Activated CD8-positive, alpha-beta T cell treated with anti-CD3 and anti-CD28 coated beads for 36 hours (primary cell): ENCODE results near the gene PNPO. TPM values are rescaled to one million over a fixed set of nuclear protein-coding genes. Genes with fewer than 3 reads are reported as not detected.

ENCODE experiments used
- ATAC-seq: fragments of 200-7000 bp; cut with Tn5 transposase; one replicate; pipeline ENCODE4 v1.10.0; 2021; ENCODE audit warnings: mild to moderate bottlenecking, moderate library complexity
- CTCF ChIA-PET: fragments of 350-600 bp; sonication (Branson Sonifier 250); formaldehyde crosslinking; loops from one replicate; lab custom pipeline; 2021; ENCODE audit warnings: antibody characterized with exemption; lab: Charles Lee
- POLR2A ChIA-PET: fragments of 350-600 bp; sonication (Branson Sonifier 250); formaldehyde crosslinking; loops from one replicate; lab custom pipeline; 2021; ENCODE audit warnings: antibody characterized with exemption; lab: Charles Lee
- DNase-seq: peaks from one replicate; pipeline ENCODE4 v3.0.0-alpha.2; 2020
- H3K27ac Mint-ChIP-seq: one replicate; pipeline ENCODE4 v1.8.0; 2021; ENCODE audit warnings: mild to moderate bottlenecking, mixed read lengths
- H3K27me3 Mint-ChIP-seq: one replicate; pipeline ENCODE4 v1.8.0; 2021; ENCODE audit warnings: mixed read lengths
- H3K36me3 Mint-ChIP-seq: one replicate; pipeline ENCODE4 v1.8.0; 2021; ENCODE audit warnings: low read depth, mixed read lengths
- H3K4me1 Mint-ChIP-seq: one replicate; pipeline ENCODE4 v1.8.0; 2021; ENCODE audit warnings: low read depth, mixed read lengths
- H3K4me3 Mint-ChIP-seq: one replicate; pipeline ENCODE4 v1.8.0; 2021; ENCODE audit warnings: mild to moderate bottlenecking, moderate library complexity, mixed read lengths
- H3K9me3 Mint-ChIP-seq: one replicate; pipeline ENCODE4 v1.8.0; 2021; ENCODE audit warnings: mixed read lengths
- CTCF ChIP-seq: fragments of 200-600 bp; IDR thresholded peaks from one replicate; pipeline ENCODE4 v1.8.0; 2022; ENCODE audit warnings: antibody characterized with exemption, mild to moderate bottlenecking
- intact Hi-C: fragments of 100-400 bp; cut with micrococcal nuclease; formaldehyde crosslinking; loops from one replicate; pipeline ENCODE4 v1.10.0; 2022
- total RNA-seq, 2 experiments: library from RNA; stranded (reverse); gene quantifications; one replicate each; pipeline ENCODE4 v1.2.3, GENCODE V29; 2021

The PNPO gene
- total RNA-seq, 2 experiments from 2014 or later: 41.0 to 42.7 TPM

GRCh38 chr17:47978324-47978723, 37.0 kb downstream of the PNPO start:
- Mint-ChIP-seq H3K4me3 (no peak overlapping the region), H3K27ac (no peak overlapping the region), H3K4me1 (no peaks in the 10 kb centered on the region), H3K27me3 (no peaks in the 10 kb centered on the region), H3K36me3 (peaks cover 41% of the 10 kb centered on the region), H3K9me3 (no peaks in the 10 kb centered on the region)
- ATAC-seq: peak; percentile 84
- intact Hi-C loops: no loop called here
- TF ChIP-seq CTCF: peak; percentile 61
- ChIA-PET POLR2A (interaction anchor here (0.7 to 0.9 kb wide), 2 partner anchors 8 to 782 kb away, joined by 3 to 4 read pairs; partner anchors contain the start of gene CDK5RAP3), CTCF (interaction anchor here (0.7 to 4.7 kb wide), 19 partner anchors 8 to 151 kb away, joined by 3 to 49 read pairs (median 5); partner anchors contain the start of genes CDK5RAP3 and PRR15L)
- peak; percentile 68 for DNase-seq

GRCh38 chr17:47980541-47980940, 39.2 kb downstream of the PNPO start:
- H3K4me1 Mint-ChIP-seq: no peaks in the 10 kb centered on the region
- TF ChIP-seq CTCF: no peak
- H3K27me3 Mint-ChIP-seq: no peaks in the 10 kb centered on the region
- DNase-seq (no peak), ATAC-seq (no peak)
- H3K27ac Mint-ChIP-seq: no peak overlapping the region
- ChIA-PET POLR2A (no interaction called here), CTCF (interaction anchor here (4.0 to 4.7 kb wide), 2 partner anchors 10 to 38 kb away, joined by 19 to 49 read pairs; partner anchors contain the start of gene CDK5RAP3)
- H3K9me3 Mint-ChIP-seq: no peaks in the 10 kb centered on the region
- no peak overlapping the region for H3K4me3 Mint-ChIP-seq
- intact Hi-C loops: no loop called here
- H3K36me3 Mint-ChIP-seq: peaks cover 44% of the 10 kb centered on the region

- Mint-ChIP-seq H3K4me1 (no peaks in the 10 kb centered on the region), H3K27me3 (no peaks in the 10 kb centered on the region), H3K36me3 (peaks cover 40% of the 10 kb centered on the region), H3K27ac (no peak overlapping the region), H3K9me3 (no peaks in the 10 kb centered on the region), H3K4me3 (no peak overlapping the region)
- no peak for ATAC-seq
- ChIA-PET CTCF (interaction anchor here (0.9 to 4.7 kb wide), 5 partner anchors 11 to 60 kb away, joined by 3 to 49 read pairs (median 3); partner anchors contain the start of gene CDK5RAP3), POLR2A (no interaction called here)
- intact Hi-C loops: no loop called here
- no peak for TF ChIP-seq CTCF
- DNase-seq: no peak
Observed at GRCh38 chr17:47981462-47981861, 40.1 kb downstream of the PNPO start.

- no peak for DNase-seq
- ATAC-seq: no peak
Observed at GRCh38 chr17:47982091-47982617, 40.8 kb downstream of the PNPO start.

More at GRCh38 chr17:47982091-47982617, 40.8 kb downstream of the PNPO start:
- Mint-ChIP-seq H3K9me3 (no peaks in the 10 kb centered on the region), H3K36me3 (peaks cover 35% of the 10 kb centered on the region), H3K27me3 (no peaks in the 10 kb centered on the region), H3K4me1 (no peaks in the 10 kb centered on the region), H3K4me3 (no peak overlapping the region), H3K27ac (no peak overlapping the region)
- TF ChIP-seq CTCF: no peak
- ChIA-PET CTCF (interaction anchor here (0.9 to 4.7 kb wide), 6 partner anchors 11 to 61 kb away, joined by 3 to 49 read pairs (median 4); partner anchors contain the start of gene CDK5RAP3), POLR2A (interaction anchor here (1.3 kb wide), 1 partner anchor 11 kb away, joined by 4 read pairs; the partner anchor contains the start of gene CDK5RAP3)
- intact Hi-C loops: no loop called here
